Superior temporal gyrus (tissue), 1 donor: ENCODE measurements around the gene IGF2.

Experiments used
- DNase-seq: peaks from one replicate; pipeline ENCODE4 v3.0.0-alpha.2; 2016; ENCODE audit errors: extremely low spot score

IGF2 gene

DNA sequence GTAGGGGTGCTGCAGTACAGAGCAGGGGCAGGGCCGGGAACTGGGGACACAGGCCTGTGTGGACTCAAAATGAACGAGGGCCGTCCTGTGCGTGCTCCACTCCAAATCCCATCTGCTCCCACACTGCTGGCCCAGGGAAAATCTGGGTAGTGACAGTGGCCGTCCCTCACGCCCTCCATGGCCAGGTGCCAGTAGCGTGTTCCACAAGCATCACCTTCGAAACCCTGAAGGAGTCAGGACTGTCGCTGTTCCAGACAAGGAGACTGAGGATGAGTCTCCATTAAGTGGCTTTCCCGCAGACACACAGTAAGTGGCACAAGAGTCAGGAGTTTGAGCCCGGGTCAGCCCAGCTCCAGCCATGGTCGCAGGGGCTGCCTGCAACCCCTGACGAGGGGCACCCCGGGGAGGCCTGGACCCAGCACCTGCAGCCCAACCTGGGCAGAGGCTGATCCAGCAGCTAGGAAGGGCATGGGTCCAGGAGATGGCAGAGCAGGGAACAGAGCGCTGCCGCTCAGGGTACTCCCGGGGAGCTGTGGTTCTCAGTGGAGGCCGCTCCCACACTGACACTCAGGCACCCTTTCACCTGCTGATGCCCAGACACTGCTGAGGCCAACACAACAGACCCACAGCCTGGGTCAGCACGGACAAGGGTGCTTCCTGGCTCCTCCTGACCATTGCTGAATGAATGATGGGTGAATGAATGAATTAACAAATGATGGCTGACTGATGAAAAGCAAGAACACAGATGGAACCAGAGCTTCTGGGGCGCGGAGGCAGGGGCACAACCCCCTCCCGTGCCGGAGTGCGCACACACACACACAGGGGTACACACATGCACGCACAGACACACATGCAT, 35.3 kb downstream of the IGF2 start:
- no peak for DNase-seq

DNA sequence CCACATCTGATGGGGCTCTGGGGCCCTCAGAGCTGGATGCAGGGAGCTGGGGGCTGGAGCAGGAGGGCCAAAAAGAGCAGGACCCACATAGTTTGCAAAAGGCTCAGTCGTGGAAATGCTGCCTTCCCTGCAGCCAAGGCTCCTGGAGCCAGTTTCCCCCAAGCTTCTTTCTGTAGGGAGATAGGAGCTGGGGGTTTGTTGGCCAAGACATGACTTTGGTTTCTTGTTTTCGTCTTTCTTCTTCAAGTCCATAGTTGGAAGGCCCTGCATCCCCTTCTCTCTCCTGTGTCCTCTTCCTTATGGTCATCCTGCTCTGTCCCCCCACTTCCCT, 36.3 kb downstream of the IGF2 start:
- DNase-seq: no peak

DNA sequence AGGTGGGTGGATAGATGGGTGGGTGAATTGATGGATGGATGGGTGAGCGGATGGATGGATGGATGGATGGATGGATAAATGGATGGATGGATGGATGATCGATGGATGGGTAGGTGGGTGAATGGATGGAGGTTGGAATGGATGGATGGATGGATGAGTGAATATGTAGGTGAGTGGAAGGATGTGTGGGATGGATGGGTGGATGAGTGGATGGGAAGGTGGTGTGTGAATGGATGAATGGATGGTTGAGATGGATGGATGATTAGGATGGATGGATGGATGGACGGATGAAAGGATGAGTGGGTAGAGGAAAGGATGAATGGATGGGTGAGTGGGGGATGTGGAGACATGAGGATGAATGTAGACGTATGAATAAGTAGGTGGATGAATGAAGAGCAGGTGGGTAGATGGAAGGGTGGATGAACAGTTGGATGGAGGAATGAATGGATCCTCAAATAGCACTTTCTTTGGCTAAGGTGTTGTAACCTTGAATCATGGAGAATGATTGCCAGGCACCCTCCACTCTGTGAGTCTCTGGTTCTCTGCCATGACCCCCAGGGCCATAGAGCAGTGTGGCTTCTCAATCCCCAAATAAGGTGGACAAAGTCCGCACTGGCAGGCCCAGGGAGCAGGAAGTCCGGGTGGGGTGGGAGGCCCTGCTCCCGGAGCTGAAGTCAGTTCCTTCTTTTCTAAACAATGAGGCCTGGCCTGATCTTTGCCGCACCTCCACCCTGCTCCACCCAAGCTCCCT, 36.9 kb downstream of the IGF2 start:
- DNase-seq: no peak

DNA sequence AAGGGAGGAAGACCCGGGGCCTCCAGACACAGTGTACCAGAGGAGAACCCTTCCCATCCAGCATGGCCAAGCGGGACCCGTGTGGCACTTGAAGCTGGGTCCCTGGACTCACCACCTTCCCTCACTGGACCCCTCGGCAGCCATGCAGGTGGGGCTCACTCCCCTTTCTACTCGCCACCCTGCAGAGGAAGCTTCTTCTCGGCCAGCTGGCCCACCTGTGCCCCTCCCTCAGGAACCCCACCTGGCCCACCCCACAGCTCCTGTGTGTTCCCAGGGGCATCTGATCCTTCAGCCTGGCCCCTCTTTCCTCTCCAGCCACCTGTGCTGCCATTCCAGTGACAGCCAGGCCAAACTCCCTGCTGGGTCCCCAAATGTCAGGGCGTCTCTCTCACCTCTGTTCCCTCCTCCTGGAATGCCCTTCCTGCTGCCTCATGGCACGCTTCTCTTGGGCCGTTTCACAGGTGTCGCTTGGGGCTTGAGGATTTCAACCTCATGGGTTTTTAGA, 38.0 kb downstream of the IGF2 start:
- no peak for DNase-seq

DNA sequence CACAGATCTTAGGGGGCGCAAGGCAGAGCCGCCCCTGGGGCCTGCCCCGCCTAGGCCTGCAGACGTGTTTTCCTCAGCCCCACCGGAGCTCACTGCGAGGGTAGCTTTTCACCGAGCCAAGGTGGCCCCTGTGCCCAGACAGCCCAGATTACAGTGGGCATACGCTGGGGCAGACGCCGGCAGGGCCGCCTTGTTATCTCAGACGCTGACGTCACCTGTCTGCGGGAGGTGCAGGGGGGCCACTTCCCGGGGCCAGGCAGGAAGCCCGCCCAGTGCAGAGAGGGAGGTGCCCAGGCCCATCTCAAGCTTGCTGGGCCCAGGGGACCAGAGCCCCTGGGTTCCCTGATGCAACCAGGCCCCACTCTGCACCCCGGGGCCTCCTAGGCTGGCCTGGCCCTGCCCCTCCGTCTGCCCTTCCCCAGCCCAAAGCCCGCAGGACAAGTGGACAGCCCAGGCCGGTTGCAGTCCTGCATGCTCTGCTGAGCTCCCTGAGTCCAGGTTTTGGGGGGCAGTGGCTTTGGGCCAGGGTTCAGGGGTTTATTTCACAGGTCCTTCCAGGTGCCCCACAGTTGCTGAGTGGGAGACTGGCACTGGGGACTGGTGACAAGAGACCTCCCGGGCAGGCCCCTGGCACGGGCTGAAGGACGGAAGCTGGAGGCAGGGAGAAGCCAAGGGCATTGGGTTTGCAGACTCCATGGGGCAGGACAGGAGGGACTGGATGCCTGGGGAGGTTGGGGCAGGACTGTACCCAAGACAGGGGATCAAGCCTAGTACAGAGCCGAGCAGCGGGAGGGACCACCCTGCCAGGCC, 38.6 kb downstream of the IGF2 start:
- DNase-seq: no peak

DNA sequence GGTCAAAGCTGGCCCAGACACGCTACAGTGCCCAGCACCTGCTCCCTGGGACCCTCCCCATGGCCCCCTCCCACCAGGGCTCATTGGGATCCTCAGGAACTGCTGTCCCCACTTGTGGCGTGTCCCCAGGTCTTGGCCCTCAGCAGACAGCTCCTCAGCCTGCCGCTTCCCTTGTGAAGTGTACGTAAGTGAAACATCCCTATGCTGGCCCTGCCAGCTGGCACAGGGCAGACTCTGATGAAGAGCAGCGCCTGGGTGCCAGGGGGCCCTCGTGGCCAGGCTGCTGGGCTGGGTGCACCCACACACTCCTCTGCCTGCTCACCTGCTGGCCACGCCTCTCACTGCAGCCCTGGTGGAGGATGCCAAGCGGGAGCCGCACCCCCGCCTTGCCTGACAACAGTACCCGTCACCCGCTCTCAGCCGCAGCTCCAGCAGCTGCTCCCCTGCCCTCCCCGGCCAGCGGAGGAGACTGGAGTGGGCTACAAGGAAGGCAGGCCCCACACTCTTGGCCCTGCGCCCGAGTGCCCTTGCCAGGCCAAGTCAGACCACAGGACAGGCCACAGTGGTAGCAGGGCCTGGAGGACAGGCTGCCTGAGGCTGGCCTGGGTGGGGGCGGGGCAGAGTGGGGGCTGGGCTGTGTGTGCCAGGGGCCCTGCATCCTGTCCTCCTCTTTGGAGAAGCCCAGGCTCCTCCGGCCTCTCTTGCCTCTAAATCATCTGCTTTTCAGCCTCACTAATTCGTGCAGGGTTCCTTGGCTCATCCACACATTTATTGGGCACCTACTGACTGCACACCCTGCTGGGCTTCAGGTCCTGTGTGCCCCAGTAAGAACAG, 39.5 kb downstream of the IGF2 start:
- DNase-seq: no peak

DNA sequence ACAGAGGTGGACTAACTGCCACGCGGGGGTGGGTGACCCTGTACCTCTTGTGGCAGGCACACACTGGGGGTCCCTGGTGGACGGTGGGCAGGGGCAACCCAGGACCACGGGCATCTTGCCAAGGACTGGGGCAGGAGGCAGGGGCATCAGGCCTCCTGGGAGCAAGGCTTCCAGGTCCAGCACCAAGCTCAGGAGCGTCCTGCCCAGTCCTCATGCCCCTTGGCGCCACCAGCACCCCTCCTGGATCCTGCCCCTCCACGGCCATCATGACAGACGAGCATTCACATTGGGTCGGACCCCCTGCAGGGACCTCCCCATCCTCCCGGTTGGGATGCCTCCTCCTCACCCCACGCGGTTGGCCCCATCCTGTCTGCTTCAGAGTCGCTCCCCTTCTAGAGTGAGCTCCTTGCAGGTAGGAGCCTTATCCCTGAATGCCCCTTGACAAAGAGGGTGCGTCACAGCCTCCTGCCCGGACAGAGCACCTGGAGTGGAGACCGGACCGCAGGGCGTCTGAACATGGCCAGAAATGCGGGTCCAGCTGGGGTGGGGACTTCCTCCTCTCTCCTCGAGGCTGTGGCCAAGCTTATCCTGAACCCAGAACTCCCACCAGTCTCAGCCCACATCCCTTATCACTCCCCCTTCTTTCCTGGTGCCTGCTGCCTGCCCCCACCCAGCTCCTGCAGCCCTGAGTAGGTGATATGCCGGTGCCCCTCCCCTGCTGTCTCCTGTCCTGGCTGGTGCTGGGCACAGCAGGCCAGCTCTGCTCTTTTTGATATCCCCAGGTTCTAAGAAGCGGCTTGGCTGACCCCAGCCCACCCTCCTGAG, 40.3 kb downstream of the IGF2 start:
- no peak for DNase-seq

DNA sequence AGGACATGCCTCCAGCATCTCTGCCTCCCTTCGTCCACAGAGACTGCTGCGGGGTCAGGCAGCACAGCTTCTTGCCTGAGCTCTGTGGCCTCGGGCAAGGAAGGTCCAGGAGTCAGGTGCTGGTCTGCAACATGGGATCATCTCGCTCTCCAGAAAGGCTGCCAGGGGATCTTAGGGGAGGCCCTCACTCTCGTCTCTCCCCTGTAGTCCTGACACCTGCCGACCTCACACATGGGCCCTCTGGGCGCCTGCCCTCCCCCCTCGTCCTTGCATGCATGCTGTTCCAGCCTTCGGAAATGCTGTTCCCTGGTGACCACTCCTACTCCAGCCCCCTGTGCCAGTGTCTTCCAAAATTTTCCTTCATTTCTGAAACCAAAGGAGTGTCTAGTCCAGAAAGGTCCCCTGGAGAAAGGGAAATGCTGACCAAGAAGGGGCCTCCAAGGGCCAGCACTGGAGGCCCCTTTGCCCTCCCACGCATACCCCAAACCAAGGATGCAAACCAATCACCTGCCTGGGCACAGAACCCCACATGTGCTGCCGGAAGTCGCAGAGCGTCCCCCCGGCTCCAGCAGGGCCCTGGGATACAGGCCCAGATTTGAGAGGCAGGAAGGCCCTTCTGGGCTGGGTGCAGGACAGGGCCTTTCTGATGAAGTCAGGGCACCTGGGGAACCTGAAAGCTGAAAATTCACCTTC, 41.0 kb downstream of the IGF2 start:
- DNase-seq: no peak

DNA sequence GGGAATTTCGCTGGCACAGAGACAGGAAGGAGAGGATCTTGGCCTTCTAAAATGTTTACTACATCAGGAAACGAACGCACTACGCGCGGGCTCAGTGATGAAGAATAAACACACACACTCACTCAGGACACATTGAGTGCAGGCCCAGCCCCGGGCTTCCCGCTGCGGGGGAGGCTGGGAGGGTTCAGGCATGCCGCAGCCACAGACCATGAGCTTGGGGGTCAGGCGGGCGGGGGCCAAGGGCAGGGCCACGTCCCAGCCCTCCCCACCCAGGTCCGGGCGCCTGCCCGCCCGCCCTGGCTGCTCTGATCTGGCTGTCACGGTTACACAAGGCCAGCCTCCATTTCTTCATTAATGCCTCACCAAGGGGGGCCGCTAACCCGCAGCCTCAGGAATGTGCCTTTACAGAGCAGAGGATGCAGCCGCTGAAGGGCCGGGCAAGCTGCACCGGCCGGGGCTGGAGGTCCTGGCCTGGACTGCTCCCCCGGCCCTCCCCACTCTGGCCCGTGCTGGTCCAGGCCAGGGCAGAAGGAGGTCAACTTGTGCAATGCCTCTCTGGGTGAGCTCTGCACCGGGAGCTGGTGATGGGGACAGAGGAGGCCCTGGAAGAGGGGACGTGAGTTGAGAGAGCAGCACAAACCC, 41.7 kb downstream of the IGF2 start:
- DNase-seq: no peak

DNA sequence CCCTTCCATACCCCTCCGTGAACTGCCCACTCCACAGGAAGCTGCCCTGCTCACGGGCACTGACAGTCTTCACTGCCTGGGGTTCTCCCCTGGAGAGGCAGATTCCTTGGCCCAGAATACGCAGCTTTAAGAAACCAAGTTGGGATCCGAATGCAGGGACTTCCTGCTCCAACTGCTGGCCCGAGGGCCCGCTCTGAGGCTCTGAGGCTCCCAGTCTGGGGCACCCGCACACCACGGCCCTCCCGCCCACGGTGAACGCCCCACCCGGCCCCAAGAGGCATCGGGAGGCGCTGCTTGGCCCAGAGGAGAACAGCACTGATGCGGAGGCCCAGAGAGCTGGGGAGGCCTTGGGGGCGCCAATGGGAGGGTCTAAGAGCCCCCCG, 42.3 kb downstream of the IGF2 start:
- DNase-seq: no peak

DNA sequence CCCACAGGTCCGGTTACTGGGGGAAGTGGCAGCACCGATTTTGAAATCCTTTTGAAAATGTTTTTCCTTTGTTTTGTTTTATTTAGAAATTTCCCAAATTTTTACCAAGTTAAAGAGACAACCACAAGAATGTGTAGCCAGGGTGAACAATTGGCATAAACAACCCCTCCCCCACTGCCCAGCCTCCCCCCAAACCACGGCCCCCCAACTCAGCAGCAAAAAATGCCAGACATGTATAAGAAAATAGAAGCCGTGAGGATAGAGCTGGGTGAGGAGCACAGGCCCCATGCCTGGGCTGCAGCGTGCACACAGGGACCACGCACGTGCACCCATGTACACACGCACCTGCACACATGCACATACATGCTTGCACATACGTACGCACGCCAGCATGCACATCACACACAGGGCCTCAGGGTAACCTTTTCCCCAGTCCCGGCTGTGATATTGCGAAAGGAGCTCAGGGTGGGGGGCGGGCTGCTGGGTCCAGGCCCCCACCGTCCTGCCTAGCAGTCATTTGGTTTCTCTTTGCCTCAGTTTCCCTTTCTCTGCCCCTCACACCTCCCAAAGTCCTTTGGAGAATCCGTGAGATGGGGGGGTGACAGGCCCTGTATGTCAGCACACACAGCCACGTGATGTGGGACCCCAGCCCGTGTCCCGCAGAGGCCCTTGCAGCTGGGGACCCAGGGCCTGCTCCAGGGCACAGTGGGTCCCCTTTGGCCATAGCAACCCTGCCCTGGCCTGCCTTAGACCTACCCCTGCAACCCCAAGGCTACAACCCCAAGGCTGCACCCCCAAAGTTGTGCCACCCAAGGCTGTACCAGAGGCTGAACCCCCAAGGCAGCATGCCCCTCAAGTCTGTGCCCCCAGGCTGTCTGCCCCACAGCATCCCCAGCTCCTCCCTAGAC, 42.9 kb downstream of the IGF2 start:
- no peak for DNase-seq

DNA sequence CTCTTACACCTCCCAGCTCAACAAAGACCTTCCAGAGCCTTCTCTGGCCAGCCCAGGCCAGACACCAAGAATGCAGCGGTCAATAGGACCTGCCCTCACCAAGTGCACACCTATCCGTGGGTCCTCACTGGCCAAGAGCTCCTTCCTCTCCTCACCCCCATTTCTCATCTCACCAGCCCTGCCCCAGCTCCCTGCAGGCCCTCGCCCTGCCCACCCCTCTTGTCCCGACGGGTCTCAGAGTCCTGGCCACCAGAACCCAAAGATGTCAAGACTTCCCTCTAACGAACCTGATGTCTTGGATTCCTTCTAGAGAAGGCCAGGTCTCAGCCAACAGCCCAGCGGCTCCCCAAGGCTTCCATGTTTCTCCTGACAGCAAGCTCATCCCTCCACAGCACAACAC, 43.6 kb downstream of the IGF2 start:
- DNase-seq: no peak

DNA sequence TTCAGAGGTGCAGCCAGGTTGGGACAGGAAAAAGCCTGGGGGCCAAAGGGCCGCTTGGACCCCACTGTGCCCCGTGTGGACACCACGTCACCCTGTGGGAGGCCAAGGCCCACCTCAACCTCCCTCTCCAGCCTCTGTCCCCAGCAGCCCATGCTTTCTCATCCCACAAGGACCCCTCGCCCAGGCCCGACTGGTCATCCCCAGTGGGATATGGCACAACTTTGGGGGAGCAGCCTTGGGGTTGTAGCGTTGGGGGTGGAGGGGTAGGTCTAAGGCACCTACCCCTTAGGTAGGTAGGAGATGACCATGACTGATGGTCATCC, 44.0 kb downstream of the IGF2 start:
- DNase-seq: no peak

DNA sequence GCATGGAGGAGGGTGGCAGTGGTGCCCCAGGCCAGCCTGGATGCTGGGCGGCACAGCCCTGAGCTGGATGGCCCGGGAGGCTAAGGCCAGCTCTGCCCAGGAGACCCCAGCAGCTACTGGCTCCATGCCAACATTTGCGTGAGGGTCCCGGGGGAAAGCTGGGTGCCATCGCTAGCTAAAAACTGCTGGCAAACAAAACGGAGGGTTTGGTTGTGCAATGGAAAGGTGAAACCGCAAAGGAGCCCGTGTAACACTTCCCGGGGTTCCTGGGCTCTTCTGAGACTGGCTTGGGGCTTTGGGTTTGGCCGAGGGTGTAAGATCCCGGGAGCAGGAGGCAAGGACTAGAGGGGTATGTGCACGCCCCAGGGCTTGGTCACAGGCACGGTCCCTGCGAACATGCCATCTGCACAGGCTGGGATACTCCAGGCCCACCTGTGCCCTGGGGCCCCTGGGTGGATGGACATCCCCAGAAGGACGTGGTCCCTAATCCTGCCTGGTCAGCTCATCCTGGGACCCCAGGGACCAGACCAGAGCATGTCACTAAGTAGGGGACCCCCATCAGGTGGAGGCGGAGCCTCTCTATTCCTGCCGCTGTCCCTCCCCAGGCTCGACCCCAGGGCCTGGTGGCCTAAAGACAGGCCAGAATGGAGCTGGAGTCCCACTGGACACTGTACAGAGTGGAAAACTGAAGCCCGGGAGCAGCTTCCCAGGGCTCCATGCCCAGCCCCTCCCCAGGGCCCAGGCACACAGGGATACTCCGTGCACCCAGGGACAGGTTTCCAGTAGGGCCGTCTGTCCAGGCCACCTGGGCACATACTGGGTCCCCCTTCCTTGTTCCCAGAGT, 44.6 kb downstream of the IGF2 start:
- no peak for DNase-seq

DNA sequence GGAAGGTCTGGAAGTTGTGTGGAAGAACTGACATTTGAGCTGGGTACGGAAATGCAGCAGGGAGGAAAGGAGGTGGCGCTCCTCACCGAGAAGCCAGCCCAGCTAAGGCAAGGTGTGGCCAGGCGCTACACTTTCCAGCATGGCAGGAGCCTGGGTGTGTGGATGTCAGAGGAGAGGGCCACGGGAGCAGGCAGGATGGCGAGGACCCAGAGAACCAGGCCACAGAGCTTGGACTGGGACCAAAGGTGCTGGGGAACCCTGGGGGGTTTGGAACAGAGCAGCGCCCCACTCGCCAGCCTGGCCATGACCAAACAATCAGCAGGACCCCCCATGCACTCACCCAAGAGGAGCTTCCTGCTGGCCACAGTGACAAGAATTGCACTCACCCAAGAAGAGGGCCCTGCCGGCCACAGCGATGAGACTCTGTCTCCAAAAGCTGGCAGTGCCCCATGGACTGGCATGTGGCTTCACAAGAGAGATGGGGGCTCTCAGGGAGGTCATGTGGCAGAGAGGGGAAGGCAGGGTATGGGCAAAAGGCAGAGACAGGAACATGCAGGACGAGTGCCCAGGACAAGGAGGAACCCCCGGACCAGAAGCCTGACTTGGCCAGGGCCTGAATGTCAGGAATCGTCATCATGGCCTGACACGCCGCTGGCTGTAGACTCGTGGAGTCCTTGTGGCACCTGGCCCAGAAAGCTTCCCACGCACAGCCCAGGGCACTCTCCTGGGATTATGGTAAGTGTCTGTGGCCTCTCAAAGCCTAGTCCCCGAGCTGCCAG, 45.4 kb downstream of the IGF2 start:
- no peak for DNase-seq

DNA sequence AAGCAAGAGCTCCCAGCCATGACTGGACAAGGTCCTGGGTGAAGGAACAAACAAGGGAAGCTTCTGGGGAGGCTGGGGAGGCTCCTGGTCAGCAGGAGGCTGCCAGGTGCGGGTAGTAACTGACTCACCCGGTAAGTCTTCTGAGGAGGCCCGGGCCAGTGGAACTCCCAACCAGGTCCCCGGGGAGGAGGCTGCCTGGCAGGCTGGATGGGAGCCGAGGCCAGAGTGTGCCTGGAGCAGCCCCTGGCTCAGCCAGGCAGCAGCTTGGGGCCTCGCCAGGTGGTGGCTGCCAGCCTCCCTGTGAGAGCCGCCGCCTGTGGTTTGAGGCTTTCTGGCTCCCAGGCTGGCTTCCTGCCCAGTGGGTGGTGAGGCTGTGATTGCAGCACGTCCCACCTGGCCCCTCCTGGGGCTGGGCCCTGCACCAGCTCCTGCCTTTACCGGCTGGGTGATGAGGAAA, 46.2 kb downstream of the IGF2 start:
- no peak for DNase-seq

DNA sequence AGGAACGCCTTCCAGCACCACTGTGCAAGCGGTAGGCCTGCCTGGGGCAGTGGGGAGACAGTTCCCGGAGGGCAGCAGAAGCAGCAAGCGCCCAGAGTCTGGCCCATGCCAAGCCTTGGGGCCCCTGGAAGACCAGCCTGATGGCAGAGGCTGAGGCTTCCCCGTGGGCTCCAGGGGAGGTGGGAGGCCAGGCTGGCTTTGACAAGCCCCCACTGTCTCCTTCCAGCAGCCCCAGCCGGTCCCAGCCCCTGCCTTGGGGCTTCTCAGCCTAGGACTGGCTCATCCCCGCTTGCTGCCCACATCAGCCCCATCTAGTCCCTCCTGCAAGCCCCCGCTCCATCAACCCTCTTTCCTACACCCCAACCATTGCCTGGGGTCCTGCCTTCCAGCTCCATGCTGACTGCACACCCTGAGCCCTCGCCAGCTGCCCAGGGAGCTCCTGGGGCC, 46.7 kb downstream of the IGF2 start:
- no peak for DNase-seq
